WTC11 (cell line): ENCODE data around the gene GSTT2B. TPM values are rescaled to one million over a fixed set of nuclear protein-coding genes. Genes with fewer than 3 reads are reported as not detected.
"Not testable (repeated sequence)": the region's sequence is repeated elsewhere in the genome, so short reads cannot be mapped to it uniquely, and the experiment has no call there.

Experiments
- ATAC-seq: fragments of 200-7000 bp; cut with Tn5 transposase; 2 replicates; pipeline ENCODE4 v1.10.0; 2021; ENCODE audit warnings: mild to moderate bottlenecking, moderate library complexity
- CTCF ChIA-PET: fragments of 300-600 bp; sonication (Branson Sonifier 250); formaldehyde crosslinking; loops from one replicate; lab custom pipeline; 2021; ENCODE audit warnings: antibody characterized with exemption; lab: Charles Lee
- POLR2A ChIA-PET: fragments of 350-600 bp; sonication (Branson Sonifier 250); formaldehyde crosslinking; loops from one replicate; lab custom pipeline; 2021; ENCODE audit warnings: antibody characterized with exemption; lab: Charles Lee
- DNase-seq: peaks from one replicate; pipeline ENCODE4 v3.0.0; 2021; ENCODE audit warnings: low spot score
- H3K27ac Mint-ChIP-seq: 2 replicates; pipeline ENCODE4 v1.8.0; 2021; ENCODE audit warnings: mixed read lengths
- H3K27me3 Mint-ChIP-seq: 2 replicates; pipeline ENCODE4 v1.8.0; 2021; ENCODE audit warnings: low read depth, mild to moderate bottlenecking, moderate library complexity, mixed read lengths
- H3K36me3 Mint-ChIP-seq: 2 replicates; pipeline ENCODE4 v1.8.0; 2021; ENCODE audit warnings: mixed read lengths
- H3K4me1 Mint-ChIP-seq: 2 replicates; pipeline ENCODE4 v1.8.0; 2022; ENCODE audit warnings: mixed read lengths
- H3K4me3 Mint-ChIP-seq: 2 replicates; pipeline ENCODE4 v1.8.0; 2021; ENCODE audit warnings: mild to moderate bottlenecking, moderate library complexity, mixed read lengths
- H3K9me3 Mint-ChIP-seq: 2 replicates; pipeline ENCODE4 v1.8.0; 2021; ENCODE audit warnings: mixed read lengths
- ATF1 ChIP-seq: sonication (generic); formaldehyde crosslinking; IDR thresholded peaks from 2 replicates; pipeline ENCODE4 v1.8.1; 2023; ENCODE audit warnings: mild to moderate bottlenecking, moderate library complexity, missing genetic modification reagents
- CREB1 ChIP-seq: sonication (generic); formaldehyde crosslinking; IDR thresholded peaks from 2 replicates; pipeline ENCODE4 v1.8.0; 2023; ENCODE audit warnings: mild to moderate bottlenecking, missing genetic modification reagents
- GABPB1 ChIP-seq: sonication (generic); formaldehyde crosslinking; IDR thresholded peaks from 2 replicates; pipeline ENCODE4 v1.8.1; 2023; ENCODE audit warnings: mild to moderate bottlenecking, missing genetic modification reagents
- GRHL2 ChIP-seq: fragments of 250-450 bp; sonication (Bioruptor Pico); IDR thresholded peaks from 2 replicates; pipeline ENCODE4 v1.8.0; 2022; ENCODE audit warnings: mild to moderate bottlenecking, moderate library complexity; ENCODE audit not compliant: insufficient replicate concordance, severe bottlenecking
- GTF2I ChIP-seq: fragments of 250-450 bp; sonication (Bioruptor Pico); conservative IDR thresholded peaks from 2 replicates; pipeline ENCODE4 v1.4.0; 2021; ENCODE audit warnings: mild to moderate bottlenecking
- IRF2 ChIP-seq: sonication (generic); formaldehyde crosslinking; IDR thresholded peaks from 2 replicates; pipeline ENCODE4 v1.8.0; 2022; ENCODE audit warnings: low read depth, missing genetic modification reagents, borderline replicate concordance
- MAX ChIP-seq: sonication (generic); formaldehyde crosslinking; IDR thresholded peaks from 2 replicates; pipeline ENCODE4 v1.8.0; 2022; ENCODE audit warnings: mild to moderate bottlenecking, missing genetic modification reagents
- MXD4 ChIP-seq: fragments of 250-450 bp; sonication (Bioruptor Pico); IDR thresholded peaks from 2 replicates; pipeline ENCODE4 v1.8.0; 2021; ENCODE audit warnings: mild to moderate bottlenecking, moderate library complexity, borderline replicate concordance
- NFYB ChIP-seq: sonication (generic); formaldehyde crosslinking; conservative IDR thresholded peaks from 2 replicates; pipeline ENCODE4 v1.8.0; 2022; ENCODE audit warnings: low read depth, missing genetic modification reagents
- NR1H2 ChIP-seq: sonication (generic); formaldehyde crosslinking; IDR thresholded peaks from 2 replicates; pipeline ENCODE4 v1.9.0; 2021; ENCODE audit warnings: mild to moderate bottlenecking, moderate library complexity, missing genetic modification reagents
- NR3C1 ChIP-seq: sonication (generic); formaldehyde crosslinking; conservative IDR thresholded peaks from 2 replicates; pipeline ENCODE4 v1.8.1; 2023; ENCODE audit warnings: low read depth, mild to moderate bottlenecking, missing genetic modification reagents
- SMAD4 ChIP-seq: sonication (generic); formaldehyde crosslinking; IDR thresholded peaks from 2 replicates; pipeline ENCODE4 v1.8.0; 2022; ENCODE audit warnings: mild to moderate bottlenecking, missing genetic modification reagents
- ZNF138 ChIP-seq: sonication (generic); formaldehyde crosslinking; conservative IDR thresholded peaks from 2 replicates; pipeline ENCODE4 v1.8.1; 2022; ENCODE audit warnings: mild to moderate bottlenecking, moderate library complexity, missing genetic modification reagents
- ZNF416 ChIP-seq: fragments of 250-450 bp; sonication (Bioruptor Pico); IDR thresholded peaks from 2 replicates; pipeline ENCODE4 v1.9.0; 2021; ENCODE audit warnings: mild to moderate bottlenecking, inconsistent platforms
- total RNA-seq: library from RNA; stranded (reverse); gene quantifications from 3 replicates; pipeline ENCODE4 v1.2.3, GENCODE V29; 2021
- TF ChIP-seq, protein P1 (sequence below): fragments of 250-450 bp; sonication (Bioruptor Pico); IDR thresholded peaks from 2 replicates; pipeline ENCODE4 v1.9.0; 2021; ENCODE audit warnings: mild to moderate bottlenecking, borderline replicate concordance
- TF ChIP-seq, protein P2 (sequence below): sonication (generic); formaldehyde crosslinking; IDR thresholded peaks from 2 replicates; pipeline ENCODE4 v1.8.1; 2022; ENCODE audit warnings: low read depth, mild to moderate bottlenecking, moderate library complexity, missing genetic modification reagents, borderline replicate concordance

The GSTT2B gene
- total RNA-seq, 1 experiment from 2014 or later, result 16.6 TPM

- Mint-ChIP-seq H3K27me3 (peaks cover 34% of the 10 kb centered on the region), H3K36me3 (peaks cover 12% of the 10 kb centered on the region), H3K9me3 (peaks cover 23% of the 10 kb centered on the region)
- peak; percentile 87 for TF ChIP-seq GABPB1 (CRISPR knock-in tag)
- H3K27ac Mint-ChIP-seq, H3K4me3 Mint-ChIP-seq, ATAC-seq, H3K4me1 Mint-ChIP-seq, POLR2A ChIA-PET, DNase-seq: not testable (repeated sequence)
- CTCF ChIA-PET, result interaction anchor here (1.2 kb wide), 1 partner anchor 8 kb away, joined by 4 read pairs; no protein-coding TSS in a partner anchor
Measured at GRCh38 chr22:23921586-23922201, 39.3 kb downstream of the GSTT2B start.

DNA sequence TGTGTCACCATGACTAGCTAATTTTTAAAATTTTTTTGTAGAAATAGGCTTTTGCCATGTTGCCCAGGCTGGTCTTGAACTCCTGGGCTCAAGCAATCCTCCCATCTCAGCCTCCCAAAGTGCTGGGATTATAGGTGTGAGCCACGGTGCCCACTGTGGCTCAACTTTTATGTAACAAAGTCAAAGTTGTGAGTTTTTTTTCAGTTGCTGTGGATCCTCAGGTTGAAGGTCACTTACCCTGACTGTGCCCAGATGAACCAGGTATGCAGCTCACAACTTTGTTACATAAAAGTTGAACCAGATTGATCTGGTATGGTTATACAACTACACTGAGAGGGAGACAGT lies 40.8 kb downstream of the GSTT2B start:
- not testable (repeated sequence) for DNase-seq, H3K4me3 Mint-ChIP-seq, H3K36me3 Mint-ChIP-seq, H3K27ac Mint-ChIP-seq, ATAC-seq, H3K4me1 Mint-ChIP-seq
- Mint-ChIP-seq H3K9me3 (peaks cover 13% of the 10 kb centered on the region), H3K27me3 (peaks cover 35% of the 10 kb centered on the region)
- CTCF ChIA-PET, result interaction anchor here (0.6 to 1.8 kb wide), 4 partner anchors 10 to 1520 kb away, joined by 3 to 11 read pairs (median 6); partner anchors contain the start of gene MIF
- POLR2A ChIA-PET, result interaction anchor here (0.6 kb wide), 1 partner anchor 193 kb away, joined by 4 read pairs; no protein-coding TSS in a partner anchor

GRCh38 chr22:23915290-23915689 lies 45.7 kb downstream of the GSTT2B start:
- Mint-ChIP-seq H3K36me3 (peaks cover 16% of the 10 kb centered on the region), H3K27ac (no peak overlapping the region), H3K27me3 (peaks cover 44% of the 10 kb centered on the region)
- CTCF ChIA-PET, result no interaction called here
- TF ChIP-seq NFYB (CRISPR knock-in tag) (no peak), ZNF138 (CRISPR knock-in tag) (no peak), ATF1 (CRISPR knock-in tag) (no peak), MXD4 (CRISPR knock-in tag) (no peak), MAX (no peak), NR1H2 (CRISPR knock-in tag) (no peak), SMAD4 (CRISPR knock-in tag) (no peak), NR3C1 (CRISPR knock-in tag) (no peak), GTF2I (CRISPR knock-in tag) (no peak), IRF2 (no peak), CREB1 (CRISPR knock-in tag) (no peak), ZNF416 (no peak), GRHL2 (CRISPR knock-in tag) (no peak)
- TF ChIP-seq, protein P1, sequence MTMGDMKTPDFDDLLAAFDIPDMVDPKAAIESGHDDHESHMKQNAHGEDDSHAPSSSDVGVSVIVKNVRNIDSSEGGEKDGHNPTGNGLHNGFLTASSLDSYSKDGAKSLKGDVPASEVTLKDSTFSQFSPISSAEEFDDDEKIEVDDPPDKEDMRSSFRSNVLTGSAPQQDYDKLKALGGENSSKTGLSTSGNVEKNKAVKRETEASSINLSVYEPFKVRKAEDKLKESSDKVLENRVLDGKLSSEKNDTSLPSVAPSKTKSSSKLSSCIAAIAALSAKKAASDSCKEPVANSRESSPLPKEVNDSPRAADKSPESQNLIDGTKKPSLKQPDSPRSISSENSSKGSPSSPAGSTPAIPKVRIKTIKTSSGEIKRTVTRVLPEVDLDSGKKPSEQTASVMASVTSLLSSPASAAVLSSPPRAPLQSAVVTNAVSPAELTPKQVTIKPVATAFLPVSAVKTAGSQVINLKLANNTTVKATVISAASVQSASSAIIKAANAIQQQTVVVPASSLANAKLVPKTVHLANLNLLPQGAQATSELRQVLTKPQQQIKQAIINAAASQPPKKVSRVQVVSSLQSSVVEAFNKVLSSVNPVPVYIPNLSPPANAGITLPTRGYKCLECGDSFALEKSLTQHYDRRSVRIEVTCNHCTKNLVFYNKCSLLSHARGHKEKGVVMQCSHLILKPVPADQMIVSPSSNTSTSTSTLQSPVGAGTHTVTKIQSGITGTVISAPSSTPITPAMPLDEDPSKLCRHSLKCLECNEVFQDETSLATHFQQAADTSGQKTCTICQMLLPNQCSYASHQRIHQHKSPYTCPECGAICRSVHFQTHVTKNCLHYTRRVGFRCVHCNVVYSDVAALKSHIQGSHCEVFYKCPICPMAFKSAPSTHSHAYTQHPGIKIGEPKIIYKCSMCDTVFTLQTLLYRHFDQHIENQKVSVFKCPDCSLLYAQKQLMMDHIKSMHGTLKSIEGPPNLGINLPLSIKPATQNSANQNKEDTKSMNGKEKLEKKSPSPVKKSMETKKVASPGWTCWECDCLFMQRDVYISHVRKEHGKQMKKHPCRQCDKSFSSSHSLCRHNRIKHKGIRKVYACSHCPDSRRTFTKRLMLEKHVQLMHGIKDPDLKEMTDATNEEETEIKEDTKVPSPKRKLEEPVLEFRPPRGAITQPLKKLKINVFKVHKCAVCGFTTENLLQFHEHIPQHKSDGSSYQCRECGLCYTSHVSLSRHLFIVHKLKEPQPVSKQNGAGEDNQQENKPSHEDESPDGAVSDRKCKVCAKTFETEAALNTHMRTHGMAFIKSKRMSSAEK (CRISPR knock-in tag), result no peak
- TF ChIP-seq, protein P2, sequence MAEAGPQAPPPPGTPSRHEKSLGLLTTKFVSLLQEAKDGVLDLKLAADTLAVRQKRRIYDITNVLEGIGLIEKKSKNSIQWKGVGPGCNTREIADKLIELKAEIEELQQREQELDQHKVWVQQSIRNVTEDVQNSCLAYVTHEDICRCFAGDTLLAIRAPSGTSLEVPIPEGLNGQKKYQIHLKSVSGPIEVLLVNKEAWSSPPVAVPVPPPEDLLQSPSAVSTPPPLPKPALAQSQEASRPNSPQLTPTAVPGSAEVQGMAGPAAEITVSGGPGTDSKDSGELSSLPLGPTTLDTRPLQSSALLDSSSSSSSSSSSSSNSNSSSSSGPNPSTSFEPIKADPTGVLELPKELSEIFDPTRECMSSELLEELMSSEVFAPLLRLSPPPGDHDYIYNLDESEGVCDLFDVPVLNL (CRISPR knock-in tag), result no peak
- TF ChIP-seq, all 79 proteins: peak for 0
- POLR2A ChIA-PET, result no interaction called here
- Mint-ChIP-seq H3K4me1 (peaks cover 8% of the 10 kb centered on the region), H3K9me3 (peaks cover 35% of the 10 kb centered on the region), H3K4me3 (no peak overlapping the region)
- no peak for DNase-seq
- ATAC-seq, result no peak
